AG09319 (cell line): Measurements from ENCODE around the gene TEAD3.
"Not testable (repeated sequence)": the region's sequence is repeated elsewhere in the genome, so short reads cannot be mapped to it uniquely, and the experiment has no call there.

Experiments used
- DNase-seq: peaks from one replicate; pipeline ENCODE4 v3.0.0-alpha.2; 2010; ENCODE audit warnings: low read depth; ENCODE audit errors: extremely low read depth
- TF ChIP-seq, protein P1 (sequence below): IDR thresholded peaks from 2 replicates; pipeline ENCODE4 v1.5.1; 2011; ENCODE audit warnings: low read depth, mild to moderate bottlenecking, inconsistent platforms, low read length, moderate library complexity

Gene TEAD3

DNA sequence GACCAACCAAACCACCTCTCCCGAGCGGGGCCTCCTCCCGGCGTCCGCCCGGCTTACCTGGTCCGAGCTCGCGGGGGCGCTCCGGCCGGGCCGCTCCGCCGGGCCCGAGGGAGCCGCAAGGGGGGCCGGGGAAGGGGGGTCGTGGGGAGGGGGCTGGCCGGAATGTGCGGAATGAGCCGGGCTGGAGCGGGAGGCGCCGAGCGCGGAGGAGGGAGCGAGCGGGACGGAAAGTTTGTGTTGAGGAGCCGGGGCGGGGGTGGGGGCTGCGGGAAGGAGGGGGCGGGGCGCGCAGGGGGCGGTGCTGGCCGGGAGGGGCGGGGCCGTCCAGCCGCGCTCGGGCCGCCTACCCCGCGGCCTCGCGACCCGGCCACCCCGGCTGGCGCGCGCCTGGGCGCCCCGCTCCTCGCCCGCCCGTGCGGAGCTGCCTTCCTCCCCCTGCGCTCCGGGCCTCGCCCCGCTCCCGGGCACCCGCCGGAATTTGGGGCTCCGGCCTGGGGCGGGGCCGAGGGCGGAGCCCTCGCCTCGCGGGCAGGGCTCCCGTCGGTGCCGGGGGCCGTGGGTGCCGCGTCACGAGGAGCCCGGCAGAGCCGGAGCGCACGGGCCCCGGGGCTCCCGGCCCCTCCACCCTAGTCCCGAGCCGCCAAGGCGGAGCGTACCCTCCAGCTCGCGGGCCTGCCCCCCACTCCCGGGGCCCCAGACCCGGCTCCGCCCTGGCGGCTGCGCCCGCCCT lies at the start of gene TEAD3:
TEAD3 (minus strand) TSS at position 239 of the 730 bp plus-strand sequence.
- DNase-seq, result no peak
- TF ChIP-seq, protein P1, sequence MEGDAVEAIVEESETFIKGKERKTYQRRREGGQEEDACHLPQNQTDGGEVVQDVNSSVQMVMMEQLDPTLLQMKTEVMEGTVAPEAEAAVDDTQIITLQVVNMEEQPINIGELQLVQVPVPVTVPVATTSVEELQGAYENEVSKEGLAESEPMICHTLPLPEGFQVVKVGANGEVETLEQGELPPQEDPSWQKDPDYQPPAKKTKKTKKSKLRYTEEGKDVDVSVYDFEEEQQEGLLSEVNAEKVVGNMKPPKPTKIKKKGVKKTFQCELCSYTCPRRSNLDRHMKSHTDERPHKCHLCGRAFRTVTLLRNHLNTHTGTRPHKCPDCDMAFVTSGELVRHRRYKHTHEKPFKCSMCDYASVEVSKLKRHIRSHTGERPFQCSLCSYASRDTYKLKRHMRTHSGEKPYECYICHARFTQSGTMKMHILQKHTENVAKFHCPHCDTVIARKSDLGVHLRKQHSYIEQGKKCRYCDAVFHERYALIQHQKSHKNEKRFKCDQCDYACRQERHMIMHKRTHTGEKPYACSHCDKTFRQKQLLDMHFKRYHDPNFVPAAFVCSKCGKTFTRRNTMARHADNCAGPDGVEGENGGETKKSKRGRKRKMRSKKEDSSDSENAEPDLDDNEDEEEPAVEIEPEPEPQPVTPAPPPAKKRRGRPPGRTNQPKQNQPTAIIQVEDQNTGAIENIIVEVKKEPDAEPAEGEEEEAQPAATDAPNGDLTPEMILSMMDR, result peak; percentile 4; the same call in 1 of the 2 replicates

DNA sequence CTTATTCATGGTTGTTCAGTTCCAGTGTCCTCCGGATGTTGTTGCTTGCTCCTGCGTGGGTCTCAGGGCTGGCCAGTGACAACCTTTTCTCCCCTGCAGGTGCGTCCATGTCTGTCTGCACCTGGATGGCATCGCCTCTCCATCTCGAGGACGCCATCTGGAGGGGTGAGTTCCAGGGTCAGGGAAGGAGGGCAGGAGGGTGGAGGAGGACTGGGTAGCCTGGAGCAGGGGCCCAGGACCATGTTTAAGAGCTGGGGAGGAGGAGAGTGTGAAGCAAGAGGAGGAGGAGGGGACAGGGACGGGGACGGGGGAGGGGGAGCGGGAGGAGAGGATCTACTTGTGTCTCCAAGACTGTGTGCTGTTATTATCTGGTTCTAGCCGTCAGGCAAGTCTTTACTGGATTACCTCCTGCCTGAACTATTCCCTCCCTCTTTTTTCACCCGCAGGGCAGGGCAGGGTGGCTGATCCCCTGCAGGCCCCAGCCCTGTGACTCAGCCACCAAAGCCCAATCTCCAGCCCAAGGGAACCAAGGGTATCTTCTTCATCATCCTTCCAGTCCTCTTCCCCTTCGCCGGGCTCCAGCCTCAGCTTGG lies 48.0 kb upstream of the TEAD3 start:
- TF ChIP-seq, protein P1, result no peak
- no peak for DNase-seq

DNA sequence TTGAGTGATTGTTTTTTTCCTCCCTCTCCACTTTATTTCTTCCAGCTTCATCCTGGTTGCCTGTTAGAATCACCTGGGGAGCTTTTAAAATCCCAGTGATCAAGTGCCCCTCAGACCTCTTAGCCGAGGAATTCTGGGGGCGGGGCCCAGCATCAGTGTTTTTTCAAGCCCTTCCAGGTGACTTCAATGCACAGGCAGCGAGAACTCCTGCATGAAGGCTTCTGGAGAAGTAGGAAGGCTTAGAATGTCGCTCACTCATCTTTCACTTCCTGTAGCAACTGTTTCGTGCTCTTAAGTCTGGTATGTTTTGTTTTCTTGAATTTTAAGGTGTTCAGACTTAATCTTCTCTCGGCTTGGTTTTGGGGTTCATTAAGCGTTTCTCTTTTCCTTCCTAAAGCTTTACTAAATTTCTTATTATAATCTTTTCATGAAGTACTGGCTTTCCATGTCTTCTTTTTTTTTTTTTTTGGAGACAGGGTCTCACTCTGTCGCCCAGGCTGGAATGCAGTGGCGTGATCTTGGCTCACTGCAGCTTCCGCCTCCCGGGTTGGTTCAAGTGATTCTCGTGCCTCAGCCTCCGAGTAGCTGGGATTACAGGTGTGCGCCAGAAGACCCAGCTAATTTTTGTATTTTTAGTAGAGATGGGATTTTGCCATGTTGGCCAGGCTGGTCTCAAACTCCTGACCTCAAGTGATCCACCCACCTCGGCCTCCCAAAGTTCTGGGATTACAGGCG lies 46.7 kb upstream of the TEAD3 start:
- TF ChIP-seq, protein P1, result no peak
- no peak for DNase-seq

DNA sequence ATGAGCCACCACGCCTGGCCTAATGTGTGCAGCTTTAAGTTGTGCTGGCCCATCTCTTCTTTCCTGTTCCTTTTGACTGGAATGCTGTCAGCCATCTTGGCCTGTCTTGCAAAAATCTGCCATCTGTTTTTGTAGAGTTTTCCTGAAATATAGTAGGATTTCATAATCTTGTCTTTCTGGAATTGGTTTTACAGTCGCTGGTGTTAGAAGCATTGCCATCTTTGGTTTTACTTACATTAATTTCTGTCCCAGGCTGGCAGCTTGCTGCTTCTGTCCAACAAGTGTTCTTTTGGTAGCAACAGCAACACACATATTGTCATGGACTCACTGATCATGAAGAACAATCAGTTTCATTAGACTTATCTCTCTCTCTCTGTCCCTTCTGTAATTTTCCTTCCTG lies 45.0 kb upstream of the TEAD3 start:
- no peak for DNase-seq
- TF ChIP-seq, protein P1, result no peak

DNA sequence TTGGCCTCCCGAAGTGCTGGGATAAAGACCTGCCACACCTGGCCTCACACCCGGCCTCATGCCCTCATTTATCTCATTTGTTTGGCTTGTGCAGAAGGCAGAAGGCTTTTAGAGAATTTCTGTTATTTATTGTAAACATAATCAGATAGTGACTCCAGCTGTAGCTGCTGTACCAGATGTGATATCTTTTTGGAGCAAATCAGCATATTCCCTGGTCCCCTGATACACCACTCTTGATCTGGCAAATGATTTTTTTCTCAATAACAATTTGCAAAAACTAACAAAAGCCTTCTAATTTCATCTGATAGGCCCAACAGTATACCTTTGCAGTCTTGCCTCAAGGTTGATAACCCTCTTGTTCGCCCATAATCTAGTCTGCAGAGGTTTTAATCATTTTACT lies 42.3 kb upstream of the TEAD3 start:
- no peak for DNase-seq
- TF ChIP-seq, protein P1, result no peak

DNA sequence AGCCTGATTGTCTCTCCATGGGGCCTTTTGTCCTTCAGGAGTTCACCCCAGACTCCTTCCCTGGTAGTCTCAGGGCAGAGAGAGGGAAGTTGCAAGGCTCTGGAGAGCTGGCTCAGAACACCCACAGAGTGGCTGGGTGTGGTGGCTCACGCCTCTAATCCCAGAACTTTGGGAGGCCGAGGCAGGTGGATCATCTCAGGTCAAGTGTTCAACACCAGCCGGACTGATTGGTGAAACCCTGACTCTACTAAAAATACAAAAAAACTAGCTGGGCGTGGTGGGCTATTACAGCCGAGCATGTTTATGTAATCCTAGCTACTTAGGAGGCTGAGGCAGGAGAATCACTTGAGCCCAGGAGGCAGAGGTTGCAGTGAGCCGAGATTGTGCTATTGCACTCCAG lies 39.0 kb upstream of the TEAD3 start:
- DNase-seq, result not testable (repeated sequence)

DNA sequence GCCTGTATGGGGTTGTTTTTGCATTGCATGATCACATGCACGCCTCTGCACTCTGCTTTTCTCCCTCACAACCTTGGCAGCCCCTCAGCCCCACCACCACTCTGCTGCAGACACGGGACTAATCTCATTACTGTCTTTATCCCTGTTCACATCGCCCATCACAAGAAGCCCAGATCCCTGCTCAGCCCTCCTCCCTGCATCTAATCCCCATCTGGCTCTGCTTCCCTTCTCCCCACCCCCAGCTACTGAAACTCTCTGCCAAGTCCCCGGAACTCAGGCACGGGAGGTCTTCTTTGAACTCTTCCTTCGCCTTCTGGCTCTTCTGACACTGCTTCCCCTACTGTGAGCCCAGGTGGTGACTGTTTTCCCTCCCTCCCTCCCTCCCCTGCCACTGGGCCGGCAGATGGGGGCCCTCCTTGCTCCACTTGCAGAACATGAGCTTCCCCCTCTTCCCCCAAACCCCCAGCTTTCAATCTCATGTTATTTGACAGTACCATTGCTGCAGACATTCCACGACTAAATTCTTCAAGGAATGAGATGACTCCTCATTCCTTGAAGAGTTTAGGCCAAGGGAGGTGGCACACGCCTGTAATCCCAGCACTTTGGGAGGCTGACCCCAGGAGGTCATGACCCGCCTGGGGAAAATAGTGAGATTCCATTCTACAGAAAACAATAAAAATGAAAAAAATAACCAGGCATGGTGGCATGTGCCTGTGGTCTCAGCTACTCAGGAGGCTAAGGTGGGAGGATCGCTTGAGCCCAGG lies 37.7 kb upstream of the TEAD3 start:
- DNase-seq, result no peak
- TF ChIP-seq, protein P1, result no peak
